CD4-positive, alpha-beta T cell treated with Interleukin-12 subunit alpha and Interleukin-12 subunit beta, for 1 hour (primary cell): Measurements from ENCODE around the gene SUPT4H1.
A peak's percentile ranks its signal among the peaks of the same experiment; 100 is the strongest.

Experiments used
- DNase-seq: peaks from one replicate; pipeline ENCODE4 v3.0.0-alpha.2; 2020

Gene SUPT4H1

DNA sequence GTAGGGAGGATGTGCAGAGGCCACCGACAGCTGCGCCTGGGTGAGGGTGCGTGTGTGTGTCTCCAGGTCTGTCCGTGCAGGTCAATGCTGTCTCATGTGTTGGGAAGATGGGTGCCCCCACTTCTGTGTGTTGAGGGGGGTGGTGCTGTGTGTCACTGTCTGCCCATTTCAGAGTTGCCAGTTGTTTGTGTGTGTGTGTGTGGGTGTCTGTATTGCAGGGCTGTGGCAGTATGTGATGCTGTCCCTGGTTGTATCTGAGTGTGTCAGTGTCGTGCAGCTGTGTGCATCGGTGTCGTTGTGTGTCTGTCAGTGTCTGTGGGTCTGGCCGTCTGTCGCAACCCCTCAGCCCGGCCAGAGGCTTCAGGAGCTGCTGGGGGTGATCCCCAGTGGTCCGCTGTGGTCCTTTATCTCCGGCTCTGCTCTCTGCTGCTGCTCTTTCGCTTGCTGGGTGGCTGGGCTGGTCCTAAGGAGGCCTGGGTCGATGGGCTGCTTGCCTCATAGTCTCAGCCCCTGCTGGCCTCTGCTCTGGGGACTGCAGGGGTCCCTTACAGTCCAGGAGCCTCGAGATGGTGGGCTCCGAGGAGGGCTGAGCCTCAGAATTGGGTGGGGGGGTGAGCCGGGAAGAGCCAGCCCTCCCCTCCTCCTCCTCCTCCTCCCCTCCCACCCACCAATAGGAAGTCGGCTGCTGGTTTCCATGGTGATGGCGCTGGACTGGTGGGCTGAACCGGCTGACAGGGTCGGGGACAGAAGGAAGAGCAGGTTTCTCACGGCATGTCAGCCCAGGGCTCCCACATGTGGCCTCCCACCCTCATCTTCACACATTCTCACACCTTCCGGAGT lies 23.6 kb downstream of the SUPT4H1 start, which contains the start of gene TSPOAP1:
Gene TSPOAP1 (minus strand): TSS at position 601 of the 840 bp plus-strand sequence. CDS start 875 bp downstream, outside the sequence.
- peak; percentile 86 for DNase-seq

DNA sequence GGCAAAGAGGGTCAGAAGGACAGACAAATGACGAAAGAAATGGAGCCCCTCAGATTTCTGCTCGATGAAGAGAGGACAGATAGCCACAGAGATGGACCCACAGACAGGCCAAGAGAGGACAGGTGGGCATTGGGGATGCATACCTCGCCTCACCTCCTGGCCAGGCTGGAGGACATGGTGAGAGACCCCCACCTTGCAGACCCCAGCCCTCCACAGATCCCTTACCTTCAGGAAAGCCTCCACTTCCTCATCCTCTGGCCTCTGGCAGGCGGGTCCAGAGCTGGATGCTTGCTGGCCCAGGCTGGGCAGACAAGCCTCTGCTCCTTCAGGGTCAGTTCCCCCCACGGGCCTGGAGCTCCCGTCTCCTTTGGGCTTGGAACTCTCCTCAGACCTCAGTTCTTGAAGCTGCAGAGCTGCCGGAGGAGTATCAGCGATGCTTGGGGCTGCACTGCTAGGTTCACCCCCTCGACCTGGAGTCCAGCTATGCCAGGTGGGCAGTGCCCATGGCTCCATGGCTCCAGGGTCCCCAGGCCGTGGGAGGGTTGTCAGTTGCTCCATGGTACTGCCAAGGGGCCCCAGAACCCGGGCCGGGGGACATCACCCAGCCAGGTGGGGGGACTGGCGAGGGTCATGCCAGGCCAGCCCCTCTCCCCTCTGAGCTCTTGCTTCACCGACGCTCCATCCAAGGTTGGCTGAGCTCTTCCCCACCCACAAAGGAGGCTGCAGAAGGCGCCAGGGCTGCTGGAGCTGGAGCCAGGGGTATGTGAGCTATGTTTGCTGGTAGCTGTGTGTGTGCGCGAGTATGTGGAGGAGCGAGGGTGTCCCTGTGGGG lies 24.4 kb downstream of the SUPT4H1 start:
- no peak for DNase-seq

DNA sequence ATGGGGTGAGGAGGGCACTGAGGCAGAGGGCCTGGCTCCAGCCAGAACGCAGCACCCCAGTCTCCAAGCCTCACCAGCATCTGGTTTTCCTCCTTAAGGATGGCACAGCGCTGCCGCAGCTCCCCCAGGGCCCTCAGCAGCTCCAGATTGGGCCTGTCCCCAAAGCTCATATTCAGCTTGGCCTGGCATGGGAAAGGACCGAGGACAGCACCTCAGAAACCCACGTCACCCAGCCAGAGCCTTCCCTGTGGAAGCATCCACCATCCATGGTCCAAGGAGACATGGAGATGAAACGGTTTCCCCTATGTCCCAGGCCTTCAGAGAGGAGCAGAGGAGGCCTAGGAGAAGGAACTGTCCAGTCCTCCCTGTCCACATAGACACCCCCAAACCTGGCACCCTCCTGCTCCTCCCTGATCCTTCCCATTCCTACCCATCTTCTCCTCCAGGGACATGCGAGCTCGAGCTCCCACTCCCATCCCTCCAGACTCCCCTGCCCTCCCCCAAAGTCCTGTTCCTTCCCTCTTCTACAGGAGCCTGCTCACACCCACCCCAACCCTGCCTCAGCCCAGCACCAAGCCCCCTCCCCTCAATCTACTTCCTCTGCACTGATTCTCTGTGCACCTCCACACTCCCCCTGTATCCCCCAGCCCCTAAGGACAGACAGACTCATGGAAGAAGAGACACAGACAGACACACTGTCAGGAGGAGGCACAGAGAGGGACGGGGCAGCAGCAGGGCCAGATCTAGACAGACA lies 25.2 kb downstream of the SUPT4H1 start:
- DNase-seq = no peak

DNA sequence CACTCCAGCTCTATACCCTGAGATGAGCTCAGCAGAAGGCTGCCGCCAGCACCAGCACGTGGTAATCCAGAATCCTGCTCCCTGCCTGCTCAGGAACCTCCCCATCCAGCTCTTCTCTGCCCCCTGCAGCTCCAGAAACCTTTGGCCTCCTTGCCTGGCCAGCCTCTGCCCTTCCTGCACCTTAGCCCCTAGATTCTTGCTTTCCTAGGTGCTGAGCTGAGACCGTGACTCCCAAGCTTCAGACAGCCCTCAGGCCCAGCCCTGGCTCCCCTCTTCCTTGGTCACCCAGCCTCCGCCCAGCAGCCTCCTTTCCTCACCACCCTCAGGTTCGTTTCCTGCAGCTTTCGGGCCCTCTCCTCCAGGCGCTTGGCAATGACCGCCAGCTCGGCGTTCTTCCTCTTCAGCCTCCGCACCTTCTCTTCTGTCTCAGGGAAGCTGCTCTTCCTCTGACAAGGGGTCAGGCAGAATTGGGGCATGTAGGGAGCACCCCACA lies 26.0 kb downstream of the SUPT4H1 start:
- DNase-seq = no peak

DNA sequence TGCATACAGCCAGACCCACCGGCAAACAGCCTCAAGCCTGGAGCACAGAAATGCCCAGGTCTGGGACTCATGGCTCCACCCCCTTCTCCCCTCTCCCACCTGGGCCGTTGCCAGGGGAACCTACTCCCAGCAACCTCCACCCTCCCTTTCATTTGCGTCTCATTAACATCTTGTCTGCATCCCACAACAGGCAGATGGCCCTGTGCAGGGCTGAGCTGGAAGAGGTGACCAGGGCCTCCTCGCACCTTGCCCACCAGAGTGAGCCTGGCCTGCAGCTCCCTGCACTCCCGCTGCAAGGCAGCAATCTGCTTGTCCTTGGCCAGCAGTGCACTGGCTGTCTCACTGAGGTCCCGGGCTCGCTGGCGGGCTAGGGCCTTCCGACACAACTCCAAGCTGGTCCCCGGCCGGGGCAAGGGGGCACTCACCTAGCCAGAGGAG lies 26.7 kb downstream of the SUPT4H1 start:
- no peak for DNase-seq

DNA sequence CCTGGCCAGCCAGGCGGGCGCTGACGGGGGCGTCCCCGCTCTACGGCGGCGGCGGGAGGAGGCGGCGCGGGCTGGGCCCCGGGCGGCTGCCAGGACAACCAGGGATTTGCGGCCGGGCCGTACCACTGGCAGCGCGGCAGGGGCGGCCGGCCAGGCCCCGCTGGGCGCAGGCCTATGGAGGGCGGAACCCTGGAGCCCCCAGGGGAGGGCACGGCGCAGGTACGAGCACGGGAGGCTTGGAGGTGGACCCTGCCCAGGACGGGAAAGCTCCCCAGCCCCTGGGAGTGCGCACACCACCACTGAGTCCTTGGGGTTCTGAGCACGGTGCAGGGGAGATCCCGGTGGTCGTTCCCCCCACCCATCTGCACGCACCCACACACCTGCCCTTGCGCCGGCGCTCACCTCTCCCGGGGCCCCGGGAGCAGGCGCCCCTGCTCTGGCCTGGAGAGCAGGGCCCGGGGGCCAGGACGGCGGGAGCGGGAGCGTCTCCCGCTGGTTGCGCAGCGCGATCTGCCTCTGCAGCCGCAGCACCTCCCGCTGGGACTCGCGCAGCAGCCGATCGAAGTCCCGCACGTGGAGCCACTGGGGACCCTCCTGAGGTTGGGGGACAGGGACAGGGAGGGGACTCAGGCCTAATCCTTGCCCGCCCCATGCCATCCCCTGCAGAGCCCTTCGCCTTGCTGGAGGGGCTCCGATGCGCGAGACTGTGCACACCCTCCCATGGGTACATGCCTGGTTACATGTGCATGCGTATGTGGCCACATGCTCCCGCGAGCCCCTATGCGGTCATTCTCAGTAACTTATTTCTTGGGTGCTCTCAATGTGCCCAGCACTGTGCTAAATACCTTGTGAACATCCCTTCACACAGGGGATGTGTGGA lies 27.4 kb downstream of the SUPT4H1 start:
- no peak for DNase-seq

DNA sequence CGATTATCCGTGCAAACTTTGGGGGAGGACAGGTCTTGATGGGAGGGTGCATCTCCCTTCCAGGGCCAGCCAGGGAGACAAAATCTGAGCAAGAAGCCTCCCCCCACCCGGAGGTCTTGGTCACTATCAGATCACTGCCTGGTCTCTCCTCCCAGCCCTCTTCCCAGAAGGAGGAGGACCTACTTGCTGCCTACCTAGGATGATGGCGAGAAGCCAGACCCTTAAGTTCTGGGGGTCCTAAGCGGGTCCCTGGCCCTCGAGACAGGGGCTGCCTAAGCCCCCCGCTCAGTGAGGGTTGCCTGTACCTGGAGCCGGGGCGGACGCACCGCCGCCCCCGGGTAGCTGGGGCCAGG lies 28.0 kb downstream of the SUPT4H1 start:
- no peak for DNase-seq

DNA sequence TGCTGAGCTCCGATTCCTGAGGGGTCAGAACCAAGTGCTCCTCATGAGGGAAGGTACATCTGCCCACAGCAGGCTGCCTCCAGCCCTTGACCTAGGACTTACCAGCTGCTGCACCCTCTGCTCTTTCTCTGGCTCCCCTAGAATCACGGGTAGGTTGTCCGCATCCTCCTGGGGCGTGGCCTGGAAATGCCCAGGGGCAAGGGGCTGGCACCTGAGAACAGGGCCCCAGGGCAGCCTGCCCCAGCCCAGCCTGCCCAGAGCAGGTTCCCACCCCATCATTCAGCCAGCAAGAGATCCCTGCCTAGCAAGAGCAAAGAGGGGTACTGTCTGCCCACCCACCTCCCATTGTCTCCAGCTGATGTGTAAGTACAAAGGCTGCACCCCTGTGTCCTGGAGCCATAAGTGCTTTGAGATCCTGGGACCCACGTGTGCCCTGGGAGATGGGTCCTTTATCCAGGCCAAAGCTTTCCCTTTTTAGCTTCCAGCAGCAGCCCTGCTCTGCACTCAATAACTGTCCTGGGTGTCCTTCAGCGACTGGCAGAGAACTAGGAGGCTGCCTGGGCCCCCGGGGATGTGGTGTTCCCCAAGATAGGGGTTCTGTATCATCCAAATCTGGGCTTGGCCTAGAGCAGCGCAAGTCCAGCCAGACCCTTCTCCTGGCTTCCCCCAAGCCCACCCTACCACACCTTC lies 28.5 kb downstream of the SUPT4H1 start:
- no peak for DNase-seq

DNA sequence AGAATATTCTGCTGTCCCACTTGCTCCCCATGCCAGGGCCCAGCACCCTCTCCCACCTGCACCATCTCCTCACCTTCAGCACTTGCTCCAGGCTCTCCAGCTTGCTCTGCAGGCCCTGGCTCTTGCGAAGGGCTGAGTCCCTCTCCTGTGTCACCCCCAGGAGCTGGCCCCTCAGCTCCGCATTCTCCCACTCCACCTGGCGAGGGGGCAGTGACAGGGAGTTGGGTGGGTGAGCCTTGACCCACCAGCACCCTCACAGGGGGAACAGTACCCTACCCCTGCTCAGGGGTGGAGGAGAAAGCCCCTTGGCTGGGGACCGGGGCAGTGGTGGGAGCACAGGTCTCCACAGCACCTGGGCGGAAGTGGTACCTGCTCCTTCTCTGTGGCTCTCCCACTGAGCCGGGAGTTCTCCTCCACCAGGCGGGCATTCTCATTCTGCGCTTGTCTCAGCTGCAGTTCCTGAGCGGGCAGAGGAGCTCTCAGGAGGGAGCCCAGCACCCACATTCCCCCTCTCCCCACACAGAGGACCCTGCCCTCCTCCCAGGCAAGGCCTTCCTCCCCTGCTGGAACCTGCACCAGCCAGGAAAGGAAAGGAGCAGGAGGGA lies 29.3 kb downstream of the SUPT4H1 start:
- DNase-seq = no peak

DNA sequence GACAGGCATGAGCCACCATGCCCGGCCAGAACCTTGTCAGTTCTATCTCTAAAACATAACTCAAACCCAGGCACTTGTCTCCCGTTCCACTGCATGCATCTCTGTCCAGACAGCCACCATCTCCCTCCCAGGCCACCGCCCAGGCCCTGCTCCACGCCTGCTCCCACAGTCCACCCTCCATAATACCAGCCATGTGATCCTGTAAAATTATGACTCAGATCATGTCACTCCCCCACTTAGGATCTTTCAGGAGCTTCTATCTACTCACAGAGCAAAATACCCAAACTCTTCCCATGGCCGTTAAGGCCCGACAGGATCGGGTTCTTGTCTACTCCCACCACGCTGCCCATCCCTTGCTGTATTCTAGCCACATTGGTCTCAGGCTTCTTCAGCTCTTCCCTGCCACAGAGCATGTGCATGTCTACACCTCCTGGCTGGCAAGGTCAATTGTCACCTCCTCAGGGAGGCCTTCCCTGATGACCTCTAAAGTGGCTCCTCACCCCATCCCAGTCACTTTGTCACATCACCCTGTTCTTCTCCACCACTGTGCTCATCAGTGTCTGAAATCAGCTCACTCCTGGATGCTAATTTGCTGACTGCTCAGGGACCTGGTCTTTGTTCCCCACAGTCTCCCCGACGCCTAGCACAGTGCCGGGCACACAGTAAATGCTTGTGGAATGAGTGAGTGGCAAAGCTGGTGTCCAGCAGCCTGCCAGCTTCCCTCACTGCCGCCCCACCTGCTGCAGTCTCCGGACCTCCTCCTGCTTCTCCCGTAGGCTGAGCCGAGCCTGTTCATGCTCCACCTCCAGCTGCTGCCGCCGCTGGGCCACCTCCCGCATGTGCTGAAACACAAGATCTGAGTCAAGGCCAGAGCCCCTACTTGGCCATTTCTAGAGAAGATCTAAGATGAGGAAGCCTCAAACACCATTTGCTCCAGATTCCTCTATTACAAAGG lies 30.2 kb downstream of the SUPT4H1 start:
- no peak for DNase-seq

DNA sequence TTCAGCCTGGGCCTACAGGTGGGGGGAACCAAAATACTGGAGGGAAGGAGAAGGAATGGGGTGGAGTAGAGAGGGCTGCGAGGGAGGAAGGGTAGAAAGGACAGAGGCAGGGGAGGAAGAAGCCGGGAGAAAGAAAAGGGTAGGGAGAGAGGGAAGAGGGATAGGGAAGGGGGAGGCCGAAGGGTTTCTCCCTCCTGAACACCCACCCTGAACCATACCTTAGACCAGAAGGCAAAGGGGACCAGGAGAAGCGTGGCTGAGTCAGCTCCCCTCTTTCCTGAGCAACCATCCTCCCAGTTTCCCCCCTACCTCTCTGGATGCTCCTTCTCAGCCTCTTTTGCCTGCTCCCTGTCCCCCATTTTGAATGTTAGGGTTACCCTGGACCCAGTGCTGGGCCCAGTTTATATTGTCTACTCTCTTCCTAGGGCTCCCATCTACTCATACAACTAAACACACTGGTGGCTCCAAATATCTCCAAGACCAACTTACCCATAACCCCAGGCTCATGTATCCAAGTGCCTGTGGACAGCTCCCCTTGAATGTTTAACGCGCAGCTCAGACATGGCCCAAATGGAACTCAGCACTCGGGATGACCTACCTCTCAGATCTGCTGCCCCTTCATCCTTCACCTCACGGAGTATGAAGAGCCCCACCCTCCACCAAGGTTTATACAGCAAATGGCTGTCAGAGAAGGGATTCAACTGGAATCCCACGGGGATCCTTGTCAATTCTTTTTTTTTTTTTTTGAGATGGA lies 31.3 kb downstream of the SUPT4H1 start:
- DNase-seq = no peak

DNA sequence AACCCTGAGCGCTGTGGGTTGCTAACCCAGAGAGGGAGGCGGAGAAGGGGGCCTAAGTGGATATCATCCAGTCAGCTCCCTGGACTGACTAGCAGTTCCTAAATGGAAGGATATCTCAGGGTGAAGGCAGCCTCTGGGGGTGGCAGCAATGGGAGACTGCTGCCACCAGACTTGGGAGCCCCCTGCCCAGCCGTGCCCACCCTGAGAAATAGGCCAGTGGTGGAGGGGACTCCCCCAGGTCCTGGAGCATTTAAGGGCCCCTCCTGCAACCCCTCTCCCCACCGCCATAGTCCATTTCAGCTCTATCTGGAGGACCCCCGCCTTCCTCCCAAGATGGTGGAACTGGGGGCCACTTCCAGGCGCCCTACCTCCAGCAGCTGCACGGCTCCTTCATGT lies 31.8 kb downstream of the SUPT4H1 start:
- no peak for DNase-seq

DNA sequence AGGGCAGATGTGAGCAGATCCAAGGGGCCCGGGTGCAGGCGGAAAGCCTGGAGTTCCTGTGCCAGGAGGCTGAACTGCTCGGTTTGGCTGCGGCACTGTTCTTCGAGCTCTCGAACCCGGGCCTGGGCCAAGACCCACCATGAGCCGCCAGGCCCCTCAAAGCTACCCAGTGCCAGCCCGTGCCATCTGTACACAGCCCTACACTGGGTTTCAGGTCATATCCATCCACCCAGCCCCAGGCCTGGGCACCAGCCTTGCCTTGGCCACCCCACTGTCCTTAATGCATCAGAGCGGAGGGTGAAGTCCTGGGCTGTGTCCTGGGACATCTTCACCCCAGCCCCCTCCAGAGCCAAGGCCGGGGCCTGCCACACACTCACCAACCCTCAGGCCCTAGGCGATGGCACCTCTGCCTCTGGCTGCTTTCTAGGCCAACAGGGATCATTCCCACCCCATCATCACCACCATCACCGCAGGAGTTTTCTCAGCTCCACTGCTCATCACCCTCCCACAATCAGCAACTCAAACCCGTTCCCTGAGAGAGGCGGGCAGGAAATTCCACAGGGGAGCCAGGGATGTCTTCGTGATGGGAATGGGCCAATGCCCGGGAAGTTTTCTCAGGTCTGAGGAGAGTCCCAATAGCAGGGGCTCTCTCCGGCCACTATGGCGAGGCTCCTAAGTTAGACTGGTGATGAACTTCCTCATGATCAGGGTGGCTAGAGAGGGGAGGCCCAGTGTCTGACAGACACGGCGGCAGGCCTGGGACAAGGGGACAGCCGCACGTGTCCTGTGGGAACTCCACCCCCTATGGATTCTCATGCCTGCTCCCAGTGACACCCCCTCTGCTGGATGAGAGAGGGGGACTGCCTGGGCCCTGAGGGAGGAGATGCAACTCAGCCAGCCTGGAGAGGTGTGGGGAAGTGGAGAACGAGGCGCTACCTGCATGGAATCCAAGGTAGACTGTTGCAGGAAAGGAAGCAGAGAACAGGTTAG lies 32.5 kb downstream of the SUPT4H1 start:
- DNase-seq = no peak

DNA sequence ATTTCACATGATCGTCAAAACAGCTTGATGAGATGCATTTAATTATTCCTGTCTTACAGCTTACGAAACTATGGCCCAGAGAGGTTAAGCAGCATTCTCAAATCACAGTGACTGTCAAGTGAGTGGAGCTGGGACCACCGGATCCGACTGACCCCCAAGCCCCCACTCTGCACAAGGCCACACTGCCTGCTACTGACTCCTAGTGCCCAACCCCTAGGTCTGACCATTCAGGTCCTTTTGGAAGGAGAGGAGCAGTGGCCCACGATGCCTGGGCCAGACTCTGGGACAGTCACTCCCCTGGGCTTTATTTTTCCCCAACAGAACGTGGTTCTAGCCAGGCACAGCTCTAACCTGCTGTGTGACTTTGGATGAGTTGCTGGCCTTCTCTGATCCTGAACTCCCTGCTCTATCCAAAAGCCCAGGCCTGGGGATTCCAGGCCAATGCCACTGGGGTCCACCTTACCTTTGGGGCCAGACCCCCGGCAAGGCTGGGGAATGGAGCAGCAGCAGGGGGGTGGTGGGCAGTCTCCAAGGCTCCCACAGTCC lies 33.3 kb downstream of the SUPT4H1 start:
- no peak for DNase-seq

DNA sequence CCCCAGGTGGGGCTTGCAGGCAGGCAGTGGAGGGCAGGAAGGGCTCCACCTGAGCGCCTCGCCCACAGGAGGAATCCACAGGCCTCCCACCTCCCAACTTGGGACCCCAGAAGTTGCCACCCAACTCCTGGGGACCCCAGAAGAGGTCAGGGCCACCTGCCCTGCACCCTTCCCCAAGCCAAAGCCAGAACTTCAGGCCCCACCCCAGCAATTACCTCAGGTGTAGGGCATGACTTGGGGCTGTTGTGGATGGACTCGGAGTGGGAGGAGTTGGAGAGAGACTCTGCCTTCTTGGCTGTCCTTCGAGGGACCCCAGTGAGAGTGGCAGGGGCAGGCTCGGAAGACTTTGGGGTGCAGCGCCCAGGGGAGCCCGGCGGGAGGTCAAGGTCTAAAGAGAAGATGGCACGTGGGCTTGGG lies 33.9 kb downstream of the SUPT4H1 start:
- DNase-seq = no peak

DNA sequence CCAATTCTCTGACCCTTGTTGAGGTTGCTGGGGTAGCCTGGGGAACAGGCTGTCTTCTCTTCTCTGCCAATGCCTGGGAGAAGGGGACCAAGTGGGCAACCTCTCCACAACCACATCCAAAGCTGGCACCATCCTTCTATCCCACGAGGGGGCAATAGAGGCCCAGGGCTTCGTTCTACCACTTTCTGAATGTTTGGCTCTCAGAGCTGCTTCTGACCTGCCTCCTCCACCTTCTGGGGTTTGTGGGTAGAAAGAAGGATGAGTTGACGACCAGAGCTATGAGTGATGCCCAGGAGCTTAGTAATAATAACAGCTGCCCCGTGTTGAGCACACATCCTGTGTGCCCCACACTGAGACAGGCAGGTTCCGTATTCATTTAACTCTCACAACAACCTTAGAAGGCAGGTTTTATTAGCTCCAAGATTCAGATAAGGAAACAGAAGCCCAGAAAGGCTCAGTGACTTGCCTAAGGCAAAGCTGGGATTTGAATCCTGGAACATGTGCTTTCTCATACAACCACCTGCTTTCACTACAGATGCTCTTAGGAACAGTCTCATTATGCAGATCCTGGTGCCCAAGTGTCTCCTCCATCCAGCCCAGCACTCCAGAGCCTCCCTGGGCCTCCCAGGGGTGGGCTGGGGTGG lies 34.5 kb downstream of the SUPT4H1 start:
- DNase-seq = peak; percentile 87
